IMR-90 (cell line): ENCODE measurements around the gene HOXB1. TPM values are rescaled to one million over a fixed set of nuclear protein-coding genes. Genes with fewer than 3 reads are reported as not detected.

ENCODE experiments used
- ATAC-seq: fragments of 200-7000 bp; cut with Tn5 transposase; 2 replicates; pipeline ENCODE4 v1.9.1; 2020; ENCODE audit warnings: low read depth, mild to moderate bottlenecking, moderate library complexity
- BruUV-seq: library from RNA; stranded (reverse); fragments of 400-500 nt; replicated peaks from 2 replicates; lab custom pipeline; 2021; lab: Mats Ljungman, UMichigan
- CTCF ChIA-PET: fragments of 300-600 bp; formaldehyde crosslinking; extraction: SDS; loops from one replicate; lab custom pipeline; 2021; ENCODE audit warnings: antibody characterized with exemption; lab: Yijun Ruan, JAX
- POLR2A ChIA-PET: fragments of 300-600 bp; sonication (Branson Sonifier 250); formaldehyde crosslinking; loops from one replicate; lab custom pipeline; 2022; ENCODE audit warnings: antibody characterized with exemption; ENCODE audit not compliant: unreplicated experiment; lab: Charles Lee
- DNase-seq: peaks from one replicate; pipeline ENCODE4 v3.0.0; 2013
- H2AFZ ChIP-seq: replicated peaks from 2 replicates; pipeline ENCODE3; 2013; ENCODE audit warnings: low read length, mild to moderate bottlenecking; ENCODE audit not compliant: poor library complexity
- H2AK5ac ChIP-seq: 2 replicates; pipeline ENCODE4 v1.6.1; 2013; ENCODE audit warnings: low read depth, low read length, inconsistent platforms
- H2AK9ac ChIP-seq: replicated peaks from 2 replicates; pipeline ENCODE3; 2013; ENCODE audit warnings: mild to moderate bottlenecking, low read depth, low read length, moderate library complexity; ENCODE audit not compliant: poor library complexity
- H2BK120ac ChIP-seq: 2 replicates; pipeline ENCODE4 v1.6.1; 2013; ENCODE audit warnings: low read depth, low read length, inconsistent platforms
- H2BK15ac ChIP-seq: 3 replicates; pipeline ENCODE4 v1.6.1; 2013; ENCODE audit warnings: low read depth, low read length, inconsistent platforms
- H2BK20ac ChIP-seq: 2 replicates; pipeline ENCODE4 v1.6.1; 2013; ENCODE audit warnings: low read depth, mild to moderate bottlenecking, inconsistent platforms, low read length, moderate library complexity
- H2BK5ac ChIP-seq: 2 replicates; pipeline ENCODE4 v1.6.1; 2013; ENCODE audit warnings: mild to moderate bottlenecking, low read depth, low read length, inconsistent platforms; ENCODE audit not compliant: poor library complexity, severe bottlenecking
- H3K14ac ChIP-seq: replicated peaks from 2 replicates; pipeline ENCODE4 v1.6.1; 2013; ENCODE audit warnings: low read depth, low read length, inconsistent platforms
- H3K18ac ChIP-seq: 2 replicates; pipeline ENCODE4 v1.6.1; 2013; ENCODE audit warnings: low read depth, low read length, control low read depth
- H3K23ac ChIP-seq: 2 replicates; pipeline ENCODE4 v1.6.1; 2013; ENCODE audit warnings: low read depth, low read length, inconsistent platforms
- H3K27ac ChIP-seq: 2 replicates; pipeline ENCODE4 v1.5.1; 2013; ENCODE audit warnings: mild to moderate bottlenecking, control low read depth, low read length; ENCODE audit not compliant: insufficient read depth
- H3K27me3 ChIP-seq: 2 replicates; pipeline ENCODE4 v1.6.1; 2013; ENCODE audit warnings: low read length; ENCODE audit not compliant: control insufficient read depth, insufficient read depth
- H3K36me3 ChIP-seq: 2 replicates; pipeline ENCODE4 v1.6.1; 2013; ENCODE audit warnings: low read length, mixed read lengths; ENCODE audit not compliant: control insufficient read depth, insufficient read depth
- H3K4ac ChIP-seq: 2 replicates; pipeline ENCODE4 v1.6.1; 2013; ENCODE audit warnings: low read depth, low read length, inconsistent platforms
- H3K4me1 ChIP-seq: 2 replicates; pipeline ENCODE4 v1.6.1; 2013; ENCODE audit warnings: low read length, mixed read lengths; ENCODE audit not compliant: control insufficient read depth, insufficient read depth
- H3K4me2 ChIP-seq: 2 replicates; pipeline ENCODE4 v1.6.1; 2013; ENCODE audit warnings: low read depth, mild to moderate bottlenecking, control low read depth, low read length, moderate library complexity
- H3K4me3 ChIP-seq: 2 replicates; pipeline ENCODE4 v1.5.1; 2013; ENCODE audit warnings: low read depth, mild to moderate bottlenecking, control low read depth, low read length, moderate library complexity; ENCODE audit not compliant: insufficient read depth
- H3K56ac ChIP-seq: 2 replicates; pipeline ENCODE4 v1.6.1; 2013; ENCODE audit warnings: low read length, inconsistent platforms; ENCODE audit not compliant: insufficient read depth; ENCODE audit errors: extremely low read depth
- H3K79me1 ChIP-seq, 2 experiments: 2 replicates each; pipeline ENCODE4 v1.6.1; 2013; ENCODE audit warnings: low read length in 2 of 2, inconsistent platforms in 1 of 2, low read depth in 1 of 2
- H3K9ac ChIP-seq: 2 replicates; pipeline ENCODE4 v1.6.1; 2013; ENCODE audit warnings: low read depth, low read length, control low read depth
- H3K9me1 ChIP-seq: 2 replicates; pipeline ENCODE4 v1.6.1; 2013; ENCODE audit warnings: low read length, inconsistent platforms; ENCODE audit not compliant: insufficient read depth
- H3K9me3 ChIP-seq: 2 replicates; pipeline ENCODE4 v1.6.1; 2013; ENCODE audit warnings: low read length; ENCODE audit not compliant: control insufficient read depth, insufficient read depth
- H4K20me1 ChIP-seq: 2 replicates; pipeline ENCODE4 v1.6.1; 2013; ENCODE audit warnings: low read length, inconsistent platforms; ENCODE audit not compliant: insufficient read depth
- H4K5ac ChIP-seq: 2 replicates; pipeline ENCODE4 v1.6.1; 2013; ENCODE audit warnings: mild to moderate bottlenecking, low read depth, low read length, control low read depth
- H4K8ac ChIP-seq, 2 experiments: 2 replicates each; pipeline ENCODE4 v1.6.1; 2013; ENCODE audit warnings: low read depth in 2 of 2, low read length in 2 of 2, control low read depth in 1 of 2, inconsistent platforms in 1 of 2
- H4K91ac ChIP-seq: 2 replicates; pipeline ENCODE4 v1.6.1; 2013; ENCODE audit warnings: low read depth, low read length, inconsistent platforms; ENCODE audit not compliant: insufficient read depth
- BHLHE40 ChIP-seq: fragments of 150-350 bp; IDR thresholded peaks from 2 replicates; pipeline ENCODE4 v1.6.1; 2016; ENCODE audit warnings: mild to moderate bottlenecking, low read depth, low read length
- CEBPB ChIP-seq: IDR thresholded peaks from 2 replicates; pipeline ENCODE4 v1.6.1; 2012; ENCODE audit warnings: low read depth, low read length, improper control_type of control experiment
- CHD1 ChIP-seq: IDR thresholded peaks from 2 replicates; pipeline ENCODE4 v1.6.1; 2012; ENCODE audit warnings: low read depth, low read length, improper control_type of control experiment
- CTCF ChIP-seq: conservative IDR thresholded peaks from 2 replicates; pipeline ENCODE4 v1.5.1; 2012; ENCODE audit warnings: mild to moderate bottlenecking, low read depth, low read length, improper control_type of control experiment
- ELK1 ChIP-seq: fragments of 150-350 bp; IDR thresholded peaks from 2 replicates; pipeline ENCODE4 v1.6.1; 2016; ENCODE audit warnings: low read depth, mild to moderate bottlenecking, low read length, moderate library complexity, borderline replicate concordance
- FOS ChIP-seq: fragments of 150-350 bp; IDR thresholded peaks from 2 replicates; pipeline ENCODE4 v1.6.1; 2016; ENCODE audit warnings: low read depth, low read length
- MAFK ChIP-seq: IDR thresholded peaks from 2 replicates; pipeline ENCODE4 v1.6.1; 2012; ENCODE audit warnings: low read depth, low read length, improper control_type of control experiment
- MAZ ChIP-seq: IDR thresholded peaks from 2 replicates; pipeline ENCODE4 v1.6.1; 2012; ENCODE audit warnings: low read depth, mild to moderate bottlenecking, low read length, improper control_type of control experiment, moderate library complexity, borderline replicate concordance
- MXI1 ChIP-seq: IDR thresholded peaks from 2 replicates; pipeline ENCODE4 v1.6.1; 2012; ENCODE audit warnings: low read depth, mild to moderate bottlenecking, low read length, moderate library complexity, borderline replicate concordance
- NFE2L2 ChIP-seq: fragments of 150-350 bp; IDR thresholded peaks from 2 replicates; pipeline ENCODE4 v1.6.1; 2016; ENCODE audit warnings: low read depth, mild to moderate bottlenecking, low read length
- POLR2A ChIP-seq: IDR thresholded peaks from 2 replicates; pipeline ENCODE4 v1.6.1; 2012; ENCODE audit warnings: mild to moderate bottlenecking, low read depth, low read length
- RCOR1 ChIP-seq: IDR thresholded peaks from 2 replicates; pipeline ENCODE4 v1.6.1; 2012; ENCODE audit warnings: mild to moderate bottlenecking, low read length, improper control_type of control experiment; ENCODE audit not compliant: insufficient replicate concordance
- RFX5 ChIP-seq: IDR thresholded peaks from 2 replicates; pipeline ENCODE4 v1.8.0; 2012; ENCODE audit warnings: low read depth, mild to moderate bottlenecking, low read length, moderate library complexity
- SMC3 ChIP-seq: fragments of 150-350 bp; IDR thresholded peaks from 2 replicates; pipeline ENCODE4 v1.6.1; 2016; ENCODE audit warnings: low read depth, mild to moderate bottlenecking, antibody characterized with exemption, low read length, moderate library complexity
- USF2 ChIP-seq: fragments of 150-350 bp; IDR thresholded peaks from 2 replicates; pipeline ENCODE4 v1.6.1; 2017; ENCODE audit warnings: mild to moderate bottlenecking, antibody characterized with exemption, low read length, low read depth
- whole genome bisulfite sequencing, 2 experiments: methylation state at CpG; one replicate each; pipeline versions ENCODE4 v1.1.5 to v1.1.7; 2013; ENCODE audit warnings: missing lambda C conversion rate in 2 of 2; ENCODE audit not compliant: insufficient read length in 1 of 2; ENCODE audit errors: extremely low coverage in 2 of 2; 5-methylcytosine and 5-hydroxymethylcytosine counted together
- dilution Hi-C: fragments of 300-500 bp; cut with HindIII; formaldehyde crosslinking; loops from one replicate; pipeline ENCODE4 v1.14.3; 2018; ENCODE audit warnings: low sequenced_read_pairs; ENCODE audit not compliant: unreplicated experiment
- in situ Hi-C: fragments of 300-500 bp; cut with MboI; formaldehyde crosslinking; loops from 3 replicates; pipeline ENCODE4 v1.14.3; 2019; ENCODE audit warnings: low sequenced_read_pairs, inconsistent platforms, mixed read lengths
- intact Hi-C: fragments of 100-400 bp; cut with micrococcal nuclease; formaldehyde crosslinking; loops from 2 replicates; pipeline ENCODE4 v1.10.0; 2022
- polyA plus RNA-seq, 3 experiments: library from polyadenylated mRNA; depleted of rRNA; stranded (reverse); fragments of >200 nt; gene quantifications; 2 replicates each; pipeline ENCODE4 v1.2.3, GENCODE V29; 2012; ENCODE audit warnings: low replicate concordance in 1 of 3
- total RNA-seq: library from RNA; depleted of rRNA; stranded (reverse); fragments of >200 nt; gene quantifications from 2 replicates; pipeline ENCODE4 v1.2.3, GENCODE V29; 2012

Gene HOXB1
- total and polyA plus RNA-seq, 2 of the 4 experiments (the other 2 are of a cell fraction): not detected

GRCh38 chr17:48540213-48540612 lies 9.4 kb upstream of the HOXB1 start:
- ChIA-PET POLR2A (interaction anchor here (0.7 to 1.6 kb wide), 2 partner anchors 36 to 49 kb away, joined by 3 to 4 read pairs; no protein-coding TSS in a partner anchor), CTCF (interaction anchor here (0.5 to 2.8 kb wide), 4 partner anchors 48 to 68 kb away, joined by 3 to 10 read pairs (median 6); no protein-coding TSS in a partner anchor)
- WGBS, 2 experiments: no CpG with 5 or more reads among the region's 1 CpG
- H2BK5ac ChIP-seq: peak overlapping the region; percentile 96
- H3K4ac ChIP-seq: peak overlapping the region; percentile 78
- peaks cover 16% of the 10 kb centered on the region for H3K4me1 ChIP-seq
- no peaks in the 10 kb centered on the region for H4K20me1 ChIP-seq
- peak overlapping the region; percentile 71 for H2BK20ac ChIP-seq
- no peak overlapping the region for H3K18ac ChIP-seq
- 0 out of 2 replicates have a peak overlapping the region, but pooled peaks have one; percentile 26 for H3K56ac ChIP-seq
- DNase-seq (peak; percentile 37), ATAC-seq (no peak)
- peaks cover 0 to 25% of the 10 kb centered on the region in 2 experiments; a peak in 2 of 4 replicates for H3K79me1 ChIP-seq
- no peaks in the 10 kb centered on the region for H3K27me3 ChIP-seq
- dilution Hi-C loops: no loop called here
- no TSS peak for BruUV-seq
- H3K14ac ChIP-seq: peak overlapping the region; percentile 68; the same call in 1 of the 2 replicates
- peaks cover 7% of the 10 kb centered on the region for H3K9me1 ChIP-seq
- peak overlapping the region; percentile 61; the same call in 1 of the 2 replicates for H3K4me2 ChIP-seq
- H2AK9ac ChIP-seq: no peak overlapping the region
- H3K4me3 ChIP-seq: no peak overlapping the region
- no peak overlapping the region; the same call in 1 of the 2 replicates for H3K9ac ChIP-seq
- peak overlapping the region; percentile 38; the same call in 1 of the 3 replicates for H2BK15ac ChIP-seq
- H4K5ac ChIP-seq: peak overlapping the region; percentile 50; the same call in 1 of the 2 replicates
- H3K27ac ChIP-seq: peak overlapping the region; percentile 63; the same call in 1 of the 2 replicates
- H3K9me3 ChIP-seq: no peaks in the 10 kb centered on the region
- peak overlapping the region; percentile 6 to 73; a peak in 1 of 4 replicates for H4K8ac ChIP-seq
- peak overlapping the region; percentile 83; the same call in 1 of the 2 replicates for H2BK120ac ChIP-seq
- H3K23ac ChIP-seq: peak overlapping the region; percentile 88
- in situ Hi-C loops: loop anchor here (10.0 kb wide), 1 partner anchor 185 kb away; no protein-coding TSS in a partner anchor
- peaks cover 20% of the 10 kb centered on the region for H3K36me3 ChIP-seq
- intact Hi-C loops: loop anchor here (2.0 kb wide), 4 partner anchors 39 to 187 kb away; no protein-coding TSS in a partner anchor
- peak overlapping the region; percentile 37; the same call in 1 of the 2 replicates for H4K91ac ChIP-seq
- no peak overlapping the region for H2AFZ ChIP-seq
- H2AK5ac ChIP-seq: no peak overlapping the region
- TF ChIP-seq MAZ (no peak), MXI1 (no peak), CHD1 (no peak), RCOR1 (no peak), CTCF (no peak), USF2 (no peak), POLR2A (no peak), ELK1 (no peak), MAFK (no peak), RFX5 (no peak), NFE2L2 (no peak), CEBPB (no peak), BHLHE40 (no peak), SMC3 (no peak), FOS (no peak)
